K562 (cell line): ENCODE results near the gene PLCL2. TPM values are rescaled to one million over a fixed set of nuclear protein-coding genes. Genes with fewer than 3 reads are reported as not detected.

Source experiments
- ATAC-seq: fragments of 200-7000 bp; cut with Tn5 transposase; 3 replicates; pipeline ENCODE4 v1.9.1; 2020; ENCODE audit warnings: moderate library complexity
- BruUV-seq: library from RNA; stranded (reverse); fragments of 400-500 nt; replicated peaks from 2 replicates; lab custom pipeline; 2021; lab: Mats Ljungman, UMichigan
- CTCF ChIA-PET: fragments of 300-600 bp; formaldehyde crosslinking; extraction: SDS; loops from one replicate; lab custom pipeline; 2021; ENCODE audit warnings: low intra/inter-chr PET ratio; lab: Yijun Ruan, JAX
- POLR2A ChIA-PET: fragments of 300-600, 350-650 bp; sonication (Branson Sonifier 250); formaldehyde crosslinking; extraction: SDS; loops from one replicate; lab custom pipeline; 2021; ENCODE audit warnings: antibody characterized with exemption, inconsistent platforms; lab: Yijun Ruan, JAX
- DNase-seq, 4 experiments: peaks; one replicate each; pipeline versions ENCODE4 v3.0.0 to v3.0.0-alpha.2; 2011 to 2018; ENCODE audit warnings: low spot score in 3 of 4, mixed read lengths in 3 of 4; ENCODE audit errors: extremely low read depth in 1 of 4
- FAIRE-seq: peaks from 2 replicates; lab custom pipeline; 2011; peaks lifted over from hg19 to GRCh38; lab: Jason Lieb, UNC
- H2AFZ ChIP-seq: 2 replicates; pipeline ENCODE4 v1.6.0; 2011; ENCODE audit warnings: low read depth, low read length, control low read depth, inconsistent platforms
- H3K27ac ChIP-seq: fragments of 200-600 bp; 3 replicates; pipeline ENCODE4 v1.8.0; 2011; ENCODE audit warnings: low read depth, mild to moderate bottlenecking, control low read depth, inconsistent platforms, low read length, moderate library complexity, mixed read lengths; ENCODE audit errors: extremely low read depth
- H3K27me3 ChIP-seq, 2 experiments: fragments of 300-600 bp in 1 of 2; 2 replicates in 1 of 2; 3 replicates in 1 of 2; pipeline versions ENCODE4 v1.6.0 to v1.8.0; 2011; ENCODE audit warnings: inconsistent platforms in 2 of 2, low read length in 2 of 2, mild to moderate bottlenecking in 1 of 2, mixed read lengths in 1 of 2, moderate library complexity in 1 of 2; ENCODE audit not compliant: control insufficient read depth in 2 of 2, insufficient read depth in 2 of 2
- H3K36me3 ChIP-seq: fragments of 300-600 bp; 3 replicates; pipeline ENCODE4 v1.8.0; 2011; ENCODE audit warnings: mild to moderate bottlenecking, low read length, inconsistent platforms; ENCODE audit not compliant: control insufficient read depth, insufficient read depth
- H3K4me1 ChIP-seq, 2 experiments: fragments of 200-600 bp in 1 of 2; replicated peaks in 1 of 2; 2 replicates in 1 of 2; 3 replicates in 1 of 2; pipeline versions ENCODE4 v1.5.1 to v1.8.0; 2011; ENCODE audit warnings: inconsistent platforms in 2 of 2, low read length in 2 of 2, mild to moderate bottlenecking in 1 of 2, mixed read lengths in 1 of 2, moderate library complexity in 1 of 2; ENCODE audit not compliant: control insufficient read depth in 2 of 2, insufficient read depth in 2 of 2
- H3K4me2 ChIP-seq: 2 replicates; pipeline ENCODE4 v1.6.1; 2011; ENCODE audit warnings: low read length, control low read depth, inconsistent platforms, mixed read lengths; ENCODE audit not compliant: insufficient read depth
- H3K4me3 ChIP-seq: fragments of 200-600 bp; sonication (generic), shearing (Covaris generic); 2 replicates; pipeline ENCODE4 v1.5.1; 2016; ENCODE audit warnings: control low read depth, inconsistent platforms
- H3K79me2 ChIP-seq: fragments of 200-600 bp; 3 replicates; pipeline ENCODE4 v1.8.0; 2011; ENCODE audit warnings: low read length, inconsistent platforms; ENCODE audit not compliant: control insufficient read depth, insufficient read depth
- H3K9ac ChIP-seq, 2 experiments: 2 replicates each; pipeline versions ENCODE4 v1.6.0 to v1.6.1; 2011; ENCODE audit warnings: low read depth in 2 of 2, low read length in 2 of 2, control low read depth in 1 of 2, inconsistent platforms in 1 of 2, mild to moderate bottlenecking in 1 of 2, mixed read lengths in 1 of 2; ENCODE audit not compliant: insufficient read depth in 1 of 2
- H3K9me1 ChIP-seq: one replicate; pipeline ENCODE4 v1.6.0; 2011; ENCODE audit warnings: inconsistent platforms, mild to moderate bottlenecking, low read length, moderate library complexity; ENCODE audit not compliant: control insufficient read depth, insufficient read depth
- H3K9me3 ChIP-seq: replicated peaks from 2 replicates; pipeline ENCODE4 v1.5.1; 2011; ENCODE audit warnings: low read depth, low read length, inconsistent platforms; ENCODE audit not compliant: control insufficient read depth, insufficient read depth
- H4K20me1 ChIP-seq: replicated peaks from 2 replicates; pipeline ENCODE4 v1.6.1; 2011; ENCODE audit warnings: low read length, inconsistent platforms, mixed read lengths; ENCODE audit not compliant: control insufficient read depth, insufficient read depth
- ARHGAP35 ChIP-seq: fragments of 450-650 bp; IDR thresholded peaks from 2 replicates; pipeline ENCODE4 v1.6.1; 2018; ENCODE audit not compliant: partially characterized antibody
- ARID1B ChIP-seq: fragments of 450-650 bp; IDR thresholded peaks from 2 replicates; pipeline ENCODE4 v1.6.1; 2016; ENCODE audit warnings: antibody characterized with exemption, mild to moderate bottlenecking, inconsistent platforms
- BMI1 ChIP-seq: fragments of 150-350 bp; IDR thresholded peaks from 2 replicates; pipeline ENCODE4 v1.6.1; 2014; ENCODE audit warnings: low read length
- FOXA1 ChIP-seq: fragments of 450-650 bp; IDR thresholded peaks from 2 replicates; pipeline ENCODE4 v1.6.1; 2016; ENCODE audit warnings: mild to moderate bottlenecking, borderline replicate concordance
- GTF2E2 ChIP-seq: fragments of 200-800 bp; sonication (Bioruptor generic); IDR thresholded peaks from 2 replicates; pipeline ENCODE4 v1.6.1; 2016; ENCODE audit warnings: missing genetic modification characterization, missing compliant biosample characterization
- MAFF ChIP-seq: IDR thresholded peaks from 2 replicates; pipeline ENCODE4 v1.6.1; 2012; ENCODE audit warnings: low read length, improper control_type of control experiment
- MCM2 ChIP-seq: fragments of 450-650 bp; IDR thresholded peaks from 2 replicates; pipeline ENCODE4 v1.6.1; 2017; ENCODE audit warnings: low read depth, mild to moderate bottlenecking
- MITF ChIP-seq: IDR thresholded peaks from 2 replicates; pipeline ENCODE4 v1.6.1; 2014; ENCODE audit warnings: antibody characterized with exemption
- MTA1 ChIP-seq: fragments of 450-650 bp; IDR thresholded peaks from 2 replicates; pipeline ENCODE4 v1.6.1; 2017; ENCODE audit warnings: borderline replicate concordance
- SREBF2 ChIP-seq: sonication (generic); formaldehyde crosslinking; IDR thresholded peaks from 2 replicates; pipeline ENCODE4 v1.4.0; 2020; ENCODE audit warnings: mild to moderate bottlenecking, missing genetic modification reagents
- ZNF274 ChIP-seq: IDR thresholded peaks from 2 replicates; pipeline ENCODE4 v1.6.1; 2011; ENCODE audit warnings: low read depth, mild to moderate bottlenecking, low read length, moderate library complexity, borderline replicate concordance
- ZNF311 ChIP-seq: fragments of 250-450 bp; sonication (Bioruptor Pico); IDR thresholded peaks from 2 replicates; pipeline ENCODE4 v1.4.0; 2020; ENCODE audit warnings: mild to moderate bottlenecking, moderate library complexity
- ZNF354B ChIP-seq: fragments of 250-450 bp; sonication (Bioruptor Pico); IDR thresholded peaks from 2 replicates; pipeline ENCODE4 v1.4.0; 2020
- ZNF41 ChIP-seq: fragments of 250-450 bp; sonication (Bioruptor Pico); conservative IDR thresholded peaks from 2 replicates; pipeline ENCODE4 v1.4.0; 2020; ENCODE audit warnings: mild to moderate bottlenecking
- ZNF57 ChIP-seq: fragments of 450-650 bp; formaldehyde crosslinking; IDR thresholded peaks from 2 replicates; pipeline ENCODE4 v1.4.0; 2020; ENCODE audit warnings: mild to moderate bottlenecking, moderate library complexity
- ZNF584 ChIP-seq: fragments of 200-800 bp; sonication (Bioruptor generic); IDR thresholded peaks from 2 replicates; pipeline ENCODE4 v1.6.1; 2016; ENCODE audit warnings: low read depth, mild to moderate bottlenecking, missing genetic modification characterization, missing compliant biosample characterization
- WGBS: fragments of 100-300 bp; shearing (Covaris generic); methylation state at CpG from one replicate; pipeline ENCODE4 v1.1.6; 2016; ENCODE audit warnings: low coverage, mixed read lengths; ENCODE audit not compliant: insufficient coverage; ENCODE audit errors: missing lambda C conversion rate; 5-methylcytosine and 5-hydroxymethylcytosine counted together
- in situ Hi-C: fragments of 300-500 bp; cut with MboI; formaldehyde crosslinking; loops from 4 replicates; pipeline ENCODE4 v1.15.0; 2018; ENCODE audit warnings: inconsistent platforms, mixed read lengths
- intact Hi-C: fragments of 100-400 bp; cut with micrococcal nuclease; formaldehyde crosslinking; loops from 2 replicates; pipeline ENCODE4 v1.14.2; 2022
- polyA plus RNA-seq, 8 experiments: library from polyadenylated mRNA; depleted of rRNA in 4 of 8; stranded (reverse) in 5 of 8; unstranded in 3 of 8; fragments of >200 nt; fragmentation: Nextera tagmentation in 2 of 8; fragmentation: Illumina TruSeq in 1 of 8; extraction: Ambion mirVana in 2 of 8; extraction: Trizol in 1 of 8; gene quantifications; 2 replicates each; pipeline versions ENCODE4 v1.2.1 to v1.2.3, GENCODE V29; 2011 to 2014; ENCODE audit warnings: inconsistent platforms in 1 of 8, missing spikeins in 1 of 8
- total RNA-seq, 7 experiments: library from RNA; depleted of rRNA in 6 of 7; stranded (reverse); fragments of >200 nt in 6 of 7; fragmentation: Illumina TruSeq in 2 of 7; extraction: Trizol in 2 of 7; gene quantifications; 2 replicates each; pipeline versions ENCODE4 v1.2.1 to v1.2.3, GENCODE V29; 2011 to 2021; ENCODE audit warnings: low replicate concordance in 1 of 7

PLCL2 gene
- total and polyA plus RNA-seq, 9 of the 15 experiments (the other 6 are each of a cell fraction or from before 2014, with no cell fraction given) = 0.03 to 0.18 (median 0.11) TPM; not detected in 2

DNA sequence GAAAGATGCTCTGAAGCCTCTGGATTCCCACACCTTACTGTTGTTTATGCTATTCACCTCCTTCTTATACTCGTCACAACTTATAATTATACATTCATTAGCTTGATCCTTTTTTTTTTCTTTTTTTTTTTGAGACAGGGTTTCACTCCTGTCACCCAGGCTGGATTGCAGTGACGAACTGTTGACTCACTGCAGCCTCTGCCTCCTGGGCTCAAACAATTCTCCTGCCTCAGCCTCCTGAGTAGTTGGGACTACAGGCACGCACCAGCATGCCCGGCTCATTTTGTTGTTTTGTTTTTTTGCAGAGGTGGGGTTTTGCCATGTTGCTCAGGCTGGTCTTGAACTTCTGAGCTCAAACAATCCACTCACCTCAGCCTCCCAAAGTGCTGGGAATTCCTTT is 143.6 kb downstream of the PLCL2 start:
- no peaks in the 10 kb centered on the region for H3K9me1 ChIP-seq
- intact Hi-C loops (no loop called here), in situ Hi-C loops (no loop called here)
- FAIRE-seq (no peak), DNase-seq (no peak), ATAC-seq (no peak)
- no peak overlapping the region for H3K27ac ChIP-seq
- WGBS = 0% methylated on average over 4 of the region's 4 CpGs
- H3K4me3 ChIP-seq = no peak overlapping the region
- no peaks in the 10 kb centered on the region for H3K79me2 ChIP-seq
- ChIA-PET CTCF (no interaction called here), POLR2A (no interaction called here)
- no peak overlapping the region for H3K9ac ChIP-seq
- H3K36me3 ChIP-seq = no peaks in the 10 kb centered on the region
- peaks cover 0 to 2% of the 10 kb centered on the region in 2 experiments; a peak in 1 of 5 replicates for H3K27me3 ChIP-seq
- no peaks in the 10 kb centered on the region for H3K4me1 ChIP-seq
- no peaks in the 10 kb centered on the region for H3K9me3 ChIP-seq
- no peak overlapping the region for H3K4me2 ChIP-seq
- TF ChIP-seq FOXA1 = no peak
- no peak for TF ChIP-seq MAFF
- TF ChIP-seq ZNF274 = no peak
- TF ChIP-seq MTA1 = no peak
- no peak for TF ChIP-seq ZNF41 (CRISPR knock-in tag)
- TF ChIP-seq GTF2E2 (tag) = no peak
- TF ChIP-seq ARHGAP35 = no peak
- TF ChIP-seq BMI1 = no peak
- no peak for TF ChIP-seq ZNF57
- TF ChIP-seq SREBF2 (CRISPR knock-in tag) = no peak
- no peak for TF ChIP-seq MITF
- TF ChIP-seq ZNF311 (CRISPR knock-in tag) = no peak
- TF ChIP-seq ZNF354B (CRISPR knock-in tag) = no peak
- no peak for TF ChIP-seq ARID1B
- TF ChIP-seq MCM2 = no peak
- no peak for TF ChIP-seq ZNF584
- no TSS peak for BruUV-seq
- H4K20me1 ChIP-seq = no peaks in the 10 kb centered on the region
- no peak overlapping the region for H2AFZ ChIP-seq
